Stimulated activated naive CD4-positive, alpha-beta T cell (primary cell): ENCODE results near the gene CHTOP.
"Not testable (repeated sequence)": the region's sequence is repeated elsewhere in the genome, so short reads cannot be mapped to it uniquely, and the experiment has no call there.

Source experiments
- DNase-seq, 6 experiments: peaks; one replicate each; lab custom pipeline; 2025; lab: John Stamatoyannopoulos, UW

CHTOP gene

GRCh38 chr1:153633754-153634665 lies at the start of gene CHTOP:
Gene CHTOP, plus strand, starts transcription at chr1:153634066. Its CDS starts 2,523 bp downstream, at chr1:153636589.
- peak; percentile 93 to 97 (median 94) for DNase-seq

- no peak for DNase-seq
Observed at GRCh38 chr1:153585006-153585405, 48.9 kb upstream of the CHTOP start.

DNA sequence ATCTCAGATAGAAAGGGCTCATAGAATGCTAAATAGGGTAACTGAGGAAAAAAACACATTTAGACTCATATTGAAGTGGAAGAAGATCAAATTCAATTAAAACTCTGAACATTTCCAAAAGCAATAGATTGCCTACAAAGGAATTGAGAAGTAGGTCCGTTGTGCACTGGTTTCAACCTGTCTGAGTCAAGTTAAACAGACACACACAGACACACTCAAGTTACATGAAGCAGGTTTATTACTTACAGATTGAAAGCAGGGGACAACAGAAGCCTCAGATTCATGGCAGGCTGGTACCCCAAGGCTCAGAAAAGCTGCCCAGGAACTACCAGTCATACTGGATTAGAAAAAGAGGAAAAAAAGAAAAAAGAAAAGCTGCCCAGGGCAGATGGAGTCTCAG lies 47.5 kb upstream of the CHTOP start:
- no peak for DNase-seq

GRCh38 chr1:153587314-153587713 lies 46.6 kb upstream of the CHTOP start:
- DNase-seq, result no peak

DNA sequence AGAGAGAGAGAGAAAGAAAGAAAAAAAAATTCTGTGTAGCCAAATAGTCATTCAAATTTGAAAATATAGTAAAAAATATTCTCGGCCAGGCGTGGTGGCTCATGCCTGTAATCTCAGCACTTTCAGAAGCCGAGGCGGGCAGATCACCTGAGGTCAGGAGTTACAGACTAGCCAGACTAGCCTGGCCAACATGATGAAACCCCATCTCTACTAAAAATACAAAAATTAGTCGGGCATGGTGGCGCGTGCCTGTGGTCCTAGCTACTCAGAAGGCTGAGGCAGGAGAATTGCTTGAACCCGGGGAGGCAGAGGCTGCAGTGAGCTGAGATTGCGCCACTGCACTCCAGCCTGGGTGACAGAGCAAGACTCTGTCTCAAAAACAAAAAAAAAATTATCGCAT lies 45.8 kb upstream of the CHTOP start:
- DNase-seq, result not testable (repeated sequence)

DNA sequence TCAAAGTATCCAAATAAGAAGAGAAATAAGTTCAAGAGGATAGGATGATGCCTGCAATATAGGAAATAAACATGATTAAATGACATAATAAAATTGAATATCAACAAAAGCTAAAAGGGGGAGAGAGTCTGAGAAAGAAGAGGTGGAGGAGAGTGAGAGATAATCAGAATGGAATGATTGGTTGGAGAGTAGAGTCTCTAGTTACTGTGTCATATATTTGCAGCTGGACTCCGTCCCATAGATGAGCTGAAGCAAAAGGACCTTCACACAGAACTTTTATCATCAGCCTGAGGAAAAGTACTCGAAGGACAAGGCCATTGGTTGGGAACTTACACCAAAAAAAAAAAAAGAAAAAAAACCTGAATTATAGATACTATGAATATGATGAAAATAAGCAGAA lies 45.4 kb upstream of the CHTOP start:
- no peak for DNase-seq

DNA sequence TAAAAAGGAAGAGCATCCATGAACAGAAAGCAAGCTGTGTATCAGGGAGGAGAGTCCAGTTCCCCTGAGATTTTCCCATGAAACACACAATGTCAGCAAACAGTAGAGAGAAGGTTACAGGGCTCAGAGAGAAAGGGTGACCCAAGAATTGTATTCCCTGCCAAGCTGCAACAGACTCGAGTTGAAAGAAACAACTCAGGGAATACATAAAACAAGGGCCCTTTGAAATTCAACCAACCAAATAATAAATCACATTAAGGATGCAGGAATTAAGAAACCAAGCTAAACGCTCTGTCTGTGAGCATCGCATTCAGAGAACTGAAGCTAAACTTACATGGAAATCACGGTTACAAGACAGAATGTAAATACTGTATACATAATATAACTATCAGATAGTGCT lies 41.1 kb upstream of the CHTOP start:
- no peak for DNase-seq

DNA sequence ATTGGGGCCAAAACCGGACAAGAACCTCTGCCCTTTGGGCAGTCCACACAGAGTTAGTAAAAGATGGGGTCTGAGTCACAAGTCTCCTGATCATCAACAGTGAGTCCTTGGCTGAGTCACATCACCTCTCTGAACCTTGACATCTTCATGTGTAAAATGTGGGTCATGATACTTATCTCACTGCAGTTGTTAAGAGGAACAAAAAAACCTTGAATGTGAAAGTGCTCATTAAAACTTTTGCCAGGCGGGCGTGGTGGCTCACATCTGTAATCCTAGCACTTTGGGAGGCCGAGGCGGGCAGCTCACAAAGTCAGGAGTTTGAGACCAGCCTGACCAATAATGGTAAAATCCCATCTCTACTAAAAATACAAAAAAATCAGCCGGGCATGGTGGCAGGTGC lies 36.7 kb upstream of the CHTOP start:
- DNase-seq, result no peak

GRCh38 chr1:153598309-153599172 lies 35.3 kb upstream of the CHTOP start:
- DNase-seq, result peak in 1 of 6 experiments; percentile 5

- no peak for DNase-seq
Observed at GRCh38 chr1:153599847-153600246, 34.0 kb upstream of the CHTOP start.

DNA sequence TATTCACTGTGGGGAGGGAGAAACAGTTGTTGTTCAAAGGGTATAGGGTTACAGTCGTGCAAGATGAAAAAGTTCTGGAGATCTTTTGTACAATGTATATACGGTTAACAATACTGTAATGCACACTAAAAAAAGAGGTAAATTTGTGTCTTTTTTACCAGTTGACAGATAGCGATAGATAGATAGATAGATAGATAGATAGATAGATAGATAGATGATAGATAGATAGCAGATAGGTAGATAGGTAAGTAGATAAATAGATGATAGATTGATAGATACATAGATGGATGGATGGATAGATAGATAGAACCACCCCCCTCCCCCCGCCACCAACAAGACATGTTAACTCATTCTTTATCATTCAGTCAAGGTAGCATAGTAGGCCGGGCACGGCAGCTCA lies 31.1 kb upstream of the CHTOP start:
- no peak for DNase-seq

GRCh38 chr1:153606194-153606593 lies 27.7 kb upstream of the CHTOP start:
- no peak for DNase-seq

DNA sequence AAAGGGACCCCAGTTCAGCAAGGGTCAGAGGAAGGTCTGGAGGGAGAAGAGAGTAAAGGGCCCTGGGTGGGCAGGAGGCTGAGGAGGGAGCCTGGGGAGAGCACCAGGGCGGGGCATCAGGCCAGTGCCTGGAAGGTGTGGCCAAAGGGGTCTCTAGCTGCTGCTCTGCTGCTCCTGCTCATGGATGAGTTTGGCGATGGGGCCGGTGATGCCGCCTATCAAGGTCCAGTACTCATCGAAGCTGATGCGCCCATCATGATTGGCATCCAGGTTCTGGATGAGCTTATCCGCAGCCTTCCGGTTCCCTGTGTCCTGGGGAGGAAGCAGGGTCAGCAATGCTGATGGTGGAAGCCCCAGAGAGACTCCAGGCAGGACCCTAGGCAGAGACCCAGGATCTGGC lies 26.5 kb upstream of the CHTOP start:
- no peak for DNase-seq

- DNase-seq, result no peak
Observed at GRCh38 chr1:153608089-153608682, 25.7 kb upstream of the CHTOP start.

- no peak for DNase-seq
Observed at GRCh38 chr1:153608742-153609584, 24.9 kb upstream of the CHTOP start.

- no peak for DNase-seq
Observed at GRCh38 chr1:153609585-153609907, 24.3 kb upstream of the CHTOP start.

DNA sequence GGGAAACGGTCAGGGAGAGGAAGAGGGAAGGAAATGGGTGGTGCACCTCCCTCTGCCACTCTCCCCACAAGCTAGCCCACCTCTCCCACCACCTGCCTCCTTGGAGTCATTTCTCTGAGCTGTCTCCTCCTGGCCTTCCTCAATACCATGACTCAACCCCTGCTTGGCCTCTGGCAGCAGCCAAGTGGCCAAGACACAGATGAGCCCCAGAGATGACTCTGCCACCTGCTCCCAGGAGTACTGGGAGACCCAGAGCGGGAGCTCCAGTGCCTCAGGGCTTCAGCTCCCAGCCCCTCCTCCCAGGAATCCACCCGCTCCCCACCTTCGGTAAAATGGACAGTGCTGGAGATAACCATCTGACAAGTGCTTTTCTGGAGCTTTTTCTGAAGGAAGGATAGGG lies 23.5 kb upstream of the CHTOP start:
- DNase-seq, result no peak

DNA sequence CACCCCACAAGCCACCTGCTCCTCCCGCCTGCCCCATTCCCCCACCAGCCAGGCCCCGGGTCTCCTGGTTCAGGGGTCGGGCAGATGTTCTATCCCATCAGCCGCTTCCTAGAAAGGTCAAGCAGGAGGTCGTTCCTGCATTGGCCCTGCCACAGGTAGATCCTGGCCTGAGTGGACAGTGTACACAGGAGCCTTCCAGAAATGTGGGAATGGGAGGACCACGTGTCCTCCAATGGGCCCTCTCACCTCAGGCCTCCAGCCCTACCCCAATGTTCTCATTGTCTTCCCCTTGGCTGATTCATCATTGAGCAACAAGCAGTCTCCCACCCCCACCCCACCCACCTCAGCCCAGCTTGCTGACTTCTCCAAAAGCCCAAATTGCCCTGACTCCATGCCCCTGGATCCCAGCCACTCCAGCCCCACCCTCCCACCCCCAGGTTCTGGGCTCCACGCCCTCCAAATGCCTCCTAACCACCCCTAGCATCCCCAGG lies 23.0 kb upstream of the CHTOP start:
- no peak for DNase-seq

DNA sequence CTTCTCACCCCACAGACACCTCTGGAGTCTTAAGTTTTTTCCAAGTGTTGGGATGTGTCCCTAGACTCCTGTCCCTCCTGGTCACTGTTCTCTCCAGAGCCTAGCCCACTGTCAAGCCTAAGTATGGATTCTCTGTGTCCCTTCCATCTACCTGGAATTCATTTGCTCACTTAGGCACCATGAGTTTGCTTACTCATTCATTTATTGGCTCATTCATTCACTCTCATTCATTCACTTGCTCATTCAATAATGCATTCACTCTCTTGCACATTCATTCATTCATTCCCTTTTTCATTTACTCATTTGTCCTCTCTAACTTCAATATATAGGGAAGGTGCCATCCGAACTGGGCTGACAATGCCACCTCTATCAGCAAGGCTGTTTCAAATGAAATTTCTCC lies 22.5 kb upstream of the CHTOP start:
- DNase-seq, result no peak

DNA sequence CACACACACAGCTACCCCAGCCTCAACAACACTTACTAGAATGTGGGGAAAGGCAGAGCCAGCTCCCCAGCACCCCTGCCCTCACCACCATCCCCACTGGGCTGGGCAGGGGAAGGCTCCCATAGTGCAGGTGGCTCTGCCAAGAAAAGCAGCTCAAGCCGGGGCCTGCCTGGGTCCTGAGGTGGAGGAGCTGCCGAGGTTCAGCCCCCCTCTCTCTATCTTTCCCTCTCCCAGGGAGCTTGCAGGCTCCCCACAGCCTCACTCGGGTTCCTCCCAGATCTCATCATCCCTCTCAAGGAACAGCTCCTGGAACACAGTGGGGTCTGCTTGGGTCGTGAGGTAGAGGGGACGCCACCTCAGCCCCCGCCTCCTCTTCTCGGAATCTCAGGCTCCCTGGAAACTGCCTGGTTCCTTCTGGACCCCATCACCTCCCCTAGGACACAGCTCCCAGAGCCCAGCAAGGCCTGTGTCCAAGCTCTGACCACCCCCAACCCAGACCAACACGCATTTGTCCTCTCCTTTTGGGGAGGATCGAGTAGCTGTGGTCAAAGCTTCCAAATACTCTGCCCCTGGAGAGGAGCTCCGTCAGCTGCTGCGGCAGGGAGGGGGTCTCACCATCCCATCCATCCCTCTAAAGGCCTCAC lies 21.6 kb upstream of the CHTOP start:
- no peak for DNase-seq

- DNase-seq, result no peak
Observed at GRCh38 chr1:153612755-153613331, 21.0 kb upstream of the CHTOP start, which contains the start of gene S100A16. Gene S100A16, minus strand, starts transcription at chr1:153613137. Its CDS starts 4,986 bp downstream, at chr1:153608151.
